ENCODE measurements around the gene TTL. TPM values are rescaled to one million over a fixed set of nuclear protein-coding genes. Genes with fewer than 3 reads are reported as not detected.

Gene TTL
- total and polyA plus RNA-seq, 4 donors, result 3.6 to 9.5 (median 7.1) TPM

DNA sequence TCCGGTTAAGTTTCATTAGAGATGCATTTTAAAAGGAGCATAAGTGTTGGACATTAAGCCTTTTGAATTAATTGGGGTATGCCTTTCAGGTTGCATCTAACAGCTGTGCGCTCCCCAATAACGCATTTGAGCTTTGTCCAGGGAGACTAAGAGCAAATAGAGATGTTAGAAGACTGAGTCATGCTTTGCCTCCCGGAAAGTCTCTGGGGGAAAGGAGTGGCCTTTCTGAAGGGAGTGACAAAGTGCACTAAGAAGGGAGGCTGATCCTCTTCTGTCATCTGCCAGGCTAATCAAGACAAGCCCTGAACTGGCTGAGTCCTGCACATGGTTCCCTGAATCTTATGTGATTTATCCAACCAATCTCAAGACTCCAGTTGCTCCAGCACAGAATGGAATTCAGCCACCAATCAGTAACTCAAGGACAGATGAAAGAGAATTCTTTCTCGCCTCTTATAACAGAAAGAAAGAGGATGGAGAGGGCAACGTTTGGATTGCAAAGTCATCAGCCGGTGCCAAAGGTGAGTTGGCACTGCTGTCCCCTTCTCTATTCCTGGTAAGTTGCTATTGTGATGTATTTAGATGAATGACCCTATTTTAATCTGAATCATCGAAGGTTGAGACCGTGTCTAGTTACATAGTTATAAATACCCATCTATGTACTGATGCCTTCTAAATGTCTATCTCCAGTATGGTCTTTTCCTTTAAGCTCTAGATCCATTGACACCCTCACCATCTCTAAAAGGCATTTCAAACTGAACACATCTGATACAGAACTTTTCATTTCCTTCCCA lies 12.1 kb downstream of the TTL start:
- no peak overlapping the region for H3K4me3 ChIP-seq (ENCODE audit: low read depth in 1 of 3, low read length in 3 of 3)
- no peak overlapping the region for H3K9ac ChIP-seq (ENCODE audit: low read depth in 1 of 2, low read length in 2 of 2)
- 85% methylated on average over 9 of the region's 9 CpGs for WGBS
- no peaks in the 10 kb centered on the region for H3K4me1 ChIP-seq (ENCODE audit: control insufficient read depth in 4 of 4, insufficient read depth in 4 of 4, low read length in 3 of 4)
- no peaks in the 10 kb centered on the region for H3K9me3 ChIP-seq (ENCODE audit: control insufficient read depth in 4 of 4, low read length in 3 of 4)
- H3K27me3 ChIP-seq (ENCODE audit: control insufficient read depth in 4 of 4, insufficient read depth in 4 of 4, low read length in 3 of 4), result no peaks in the 10 kb centered on the region
- no peak for DNase-seq (ENCODE audit: low spot score)
- TF ChIP-seq, protein P1, sequence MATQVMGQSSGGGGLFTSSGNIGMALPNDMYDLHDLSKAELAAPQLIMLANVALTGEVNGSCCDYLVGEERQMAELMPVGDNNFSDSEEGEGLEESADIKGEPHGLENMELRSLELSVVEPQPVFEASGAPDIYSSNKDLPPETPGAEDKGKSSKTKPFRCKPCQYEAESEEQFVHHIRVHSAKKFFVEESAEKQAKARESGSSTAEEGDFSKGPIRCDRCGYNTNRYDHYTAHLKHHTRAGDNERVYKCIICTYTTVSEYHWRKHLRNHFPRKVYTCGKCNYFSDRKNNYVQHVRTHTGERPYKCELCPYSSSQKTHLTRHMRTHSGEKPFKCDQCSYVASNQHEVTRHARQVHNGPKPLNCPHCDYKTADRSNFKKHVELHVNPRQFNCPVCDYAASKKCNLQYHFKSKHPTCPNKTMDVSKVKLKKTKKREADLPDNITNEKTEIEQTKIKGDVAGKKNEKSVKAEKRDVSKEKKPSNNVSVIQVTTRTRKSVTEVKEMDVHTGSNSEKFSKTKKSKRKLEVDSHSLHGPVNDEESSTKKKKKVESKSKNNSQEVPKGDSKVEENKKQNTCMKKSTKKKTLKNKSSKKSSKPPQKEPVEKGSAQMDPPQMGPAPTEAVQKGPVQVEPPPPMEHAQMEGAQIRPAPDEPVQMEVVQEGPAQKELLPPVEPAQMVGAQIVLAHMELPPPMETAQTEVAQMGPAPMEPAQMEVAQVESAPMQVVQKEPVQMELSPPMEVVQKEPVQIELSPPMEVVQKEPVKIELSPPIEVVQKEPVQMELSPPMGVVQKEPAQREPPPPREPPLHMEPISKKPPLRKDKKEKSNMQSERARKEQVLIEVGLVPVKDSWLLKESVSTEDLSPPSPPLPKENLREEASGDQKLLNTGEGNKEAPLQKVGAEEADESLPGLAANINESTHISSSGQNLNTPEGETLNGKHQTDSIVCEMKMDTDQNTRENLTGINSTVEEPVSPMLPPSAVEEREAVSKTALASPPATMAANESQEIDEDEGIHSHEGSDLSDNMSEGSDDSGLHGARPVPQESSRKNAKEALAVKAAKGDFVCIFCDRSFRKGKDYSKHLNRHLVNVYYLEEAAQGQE (IDR thresholded peaks at IDR 0.05), result no peak
- no peak for TF ChIP-seq TAF1 (conservative IDR thresholded peaks at IDR 0.05)
- TF ChIP-seq GABPA (IDR thresholded peaks at IDR 0.05 in 1 of 2, conservative IDR thresholded peaks at IDR 0.05 in 1 of 2), result no peak
- TF ChIP-seq, protein P2, sequence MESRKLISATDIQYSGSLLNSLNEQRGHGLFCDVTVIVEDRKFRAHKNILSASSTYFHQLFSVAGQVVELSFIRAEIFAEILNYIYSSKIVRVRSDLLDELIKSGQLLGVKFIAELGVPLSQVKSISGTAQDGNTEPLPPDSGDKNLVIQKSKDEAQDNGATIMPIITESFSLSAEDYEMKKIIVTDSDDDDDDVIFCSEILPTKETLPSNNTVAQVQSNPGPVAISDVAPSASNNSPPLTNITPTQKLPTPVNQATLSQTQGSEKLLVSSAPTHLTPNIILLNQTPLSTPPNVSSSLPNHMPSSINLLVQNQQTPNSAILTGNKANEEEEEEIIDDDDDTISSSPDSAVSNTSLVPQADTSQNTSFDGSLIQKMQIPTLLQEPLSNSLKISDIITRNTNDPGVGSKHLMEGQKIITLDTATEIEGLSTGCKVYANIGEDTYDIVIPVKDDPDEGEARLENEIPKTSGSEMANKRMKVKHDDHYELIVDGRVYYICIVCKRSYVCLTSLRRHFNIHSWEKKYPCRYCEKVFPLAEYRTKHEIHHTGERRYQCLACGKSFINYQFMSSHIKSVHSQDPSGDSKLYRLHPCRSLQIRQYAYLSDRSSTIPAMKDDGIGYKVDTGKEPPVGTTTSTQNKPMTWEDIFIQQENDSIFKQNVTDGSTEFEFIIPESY (IDR thresholded peaks at IDR 0.05), result no peak
- TF ChIP-seq FOXA1 (IDR thresholded peaks at IDR 0.05), result no peak
- no peak for TF ChIP-seq YY1 (IDR thresholded peaks at IDR 0.05)
- no peak for TF ChIP-seq EGR1 (IDR thresholded peaks at IDR 0.05; ENCODE audit: low read depth in 2 of 2)
- no peak for TF ChIP-seq HNF4A (conservative IDR thresholded peaks at IDR 0.05)
- no peak for TF ChIP-seq RXRA (IDR thresholded peaks at IDR 0.05)
- TF ChIP-seq HNF4G (IDR thresholded peaks at IDR 0.05), result no peak
- no peak for TF ChIP-seq RAD21 (IDR thresholded peaks at IDR 0.05)
- TF ChIP-seq, protein P3, sequence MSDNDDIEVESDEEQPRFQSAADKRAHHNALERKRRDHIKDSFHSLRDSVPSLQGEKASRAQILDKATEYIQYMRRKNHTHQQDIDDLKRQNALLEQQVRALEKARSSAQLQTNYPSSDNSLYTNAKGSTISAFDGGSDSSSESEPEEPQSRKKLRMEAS (IDR thresholded peaks at IDR 0.05), result no peak
- TF ChIP-seq, protein P4, sequence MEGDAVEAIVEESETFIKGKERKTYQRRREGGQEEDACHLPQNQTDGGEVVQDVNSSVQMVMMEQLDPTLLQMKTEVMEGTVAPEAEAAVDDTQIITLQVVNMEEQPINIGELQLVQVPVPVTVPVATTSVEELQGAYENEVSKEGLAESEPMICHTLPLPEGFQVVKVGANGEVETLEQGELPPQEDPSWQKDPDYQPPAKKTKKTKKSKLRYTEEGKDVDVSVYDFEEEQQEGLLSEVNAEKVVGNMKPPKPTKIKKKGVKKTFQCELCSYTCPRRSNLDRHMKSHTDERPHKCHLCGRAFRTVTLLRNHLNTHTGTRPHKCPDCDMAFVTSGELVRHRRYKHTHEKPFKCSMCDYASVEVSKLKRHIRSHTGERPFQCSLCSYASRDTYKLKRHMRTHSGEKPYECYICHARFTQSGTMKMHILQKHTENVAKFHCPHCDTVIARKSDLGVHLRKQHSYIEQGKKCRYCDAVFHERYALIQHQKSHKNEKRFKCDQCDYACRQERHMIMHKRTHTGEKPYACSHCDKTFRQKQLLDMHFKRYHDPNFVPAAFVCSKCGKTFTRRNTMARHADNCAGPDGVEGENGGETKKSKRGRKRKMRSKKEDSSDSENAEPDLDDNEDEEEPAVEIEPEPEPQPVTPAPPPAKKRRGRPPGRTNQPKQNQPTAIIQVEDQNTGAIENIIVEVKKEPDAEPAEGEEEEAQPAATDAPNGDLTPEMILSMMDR (IDR thresholded peaks at IDR 0.05; ENCODE audit: low read depth, low read length, missing input control), result no peak
- TF ChIP-seq SP1 (IDR thresholded peaks at IDR 0.05), result no peak
- no peak for TF ChIP-seq NR2F2 (IDR thresholded peaks at IDR 0.05)
- TF ChIP-seq, protein P5, sequence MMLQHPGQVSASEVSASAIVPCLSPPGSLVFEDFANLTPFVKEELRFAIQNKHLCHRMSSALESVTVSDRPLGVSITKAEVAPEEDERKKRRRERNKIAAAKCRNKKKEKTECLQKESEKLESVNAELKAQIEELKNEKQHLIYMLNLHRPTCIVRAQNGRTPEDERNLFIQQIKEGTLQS (IDR thresholded peaks at IDR 0.05), result no peak
- TF ChIP-seq JUND (IDR thresholded peaks at IDR 0.05), result no peak
- no peak for TF ChIP-seq FOXA2 (IDR thresholded peaks at IDR 0.05)
- no peak overlapping the region for H3K27ac ChIP-seq (ENCODE audit: low read depth in 1 of 2, low read length in 2 of 2)
- H3K36me3 ChIP-seq (ENCODE audit: control insufficient read depth in 4 of 4, insufficient read depth in 3 of 4, low read depth in 1 of 4, low read length in 3 of 4), result peaks cover 0 to 7% (median 1%) of the 10 kb centered on the region in 4 donors
